H1 (cell line): Measurements from ENCODE around the gene RFPL3. TPM values are rescaled to one million over a fixed set of nuclear protein-coding genes. Genes with fewer than 3 reads are reported as not detected.

Experiments used
- CTCF ChIA-PET: fragments of 300-600 bp; sonication (Branson Sonifier 250); formaldehyde crosslinking; loops from one replicate; lab custom pipeline; 2021; ENCODE audit not compliant: partially characterized antibody; lab: Charles Lee
- POLR2A ChIA-PET: fragments of 300-600 bp; sonication (Branson Sonifier 250); formaldehyde crosslinking; loops from one replicate; lab custom pipeline; 2021; ENCODE audit warnings: inconsistent platforms; ENCODE audit not compliant: partially characterized antibody; lab: Charles Lee
- DNase-seq, 2 experiments: peaks; one replicate each; pipeline versions ENCODE4 v3.0.0 to v3.0.0-alpha.2; 2010 to 2022; ENCODE audit warnings: low spot score in 2 of 2, low read depth in 1 of 2, mixed read lengths in 1 of 2
- FAIRE-seq: peaks from 2 replicates; lab custom pipeline; 2011; peaks lifted over from hg19 to GRCh38; lab: Jason Lieb, UNC
- H2AFZ ChIP-seq: 2 replicates; pipeline ENCODE4 v1.8.1; 2012; ENCODE audit warnings: low read length, inconsistent platforms
- H2AK5ac ChIP-seq: 2 replicates; pipeline ENCODE4 v1.6.1; 2013; ENCODE audit warnings: low read depth, low read length
- H2BK120ac ChIP-seq: replicated peaks from 2 replicates; pipeline ENCODE3; 2013; ENCODE audit warnings: low read depth, low read length, inconsistent platforms
- H2BK12ac ChIP-seq: 2 replicates; pipeline ENCODE4 v1.6.1; 2013; ENCODE audit warnings: low read depth, low read length
- H2BK15ac ChIP-seq: 2 replicates; pipeline ENCODE4 v1.6.1; 2013; ENCODE audit warnings: low read length
- H2BK20ac ChIP-seq: 2 replicates; pipeline ENCODE4 v1.6.1; 2013; ENCODE audit warnings: low read length
- H2BK5ac ChIP-seq: 2 replicates; pipeline ENCODE4 v1.6.1; 2013; ENCODE audit warnings: low read depth, low read length
- H3K14ac ChIP-seq: 2 replicates; pipeline ENCODE4 v1.6.1; 2013; ENCODE audit warnings: inconsistent platforms; ENCODE audit not compliant: insufficient read length
- H3K18ac ChIP-seq: 2 replicates; pipeline ENCODE4 v1.6.1; 2013; ENCODE audit warnings: low read length; ENCODE audit errors: extremely low read depth
- H3K23ac ChIP-seq: 2 replicates; pipeline ENCODE4 v1.6.1; 2013; ENCODE audit warnings: inconsistent platforms; ENCODE audit not compliant: insufficient read length
- H3K23me2 ChIP-seq: 2 replicates; pipeline ENCODE4 v1.6.1; 2013; ENCODE audit warnings: low read depth, low read length
- H3K27ac ChIP-seq: 2 replicates; pipeline ENCODE4 v1.6.1; 2011; ENCODE audit warnings: low read depth, low read length, inconsistent platforms
- H3K27me3 ChIP-seq, 4 experiments: replicated peaks in 1 of 4; 1 replicate in 1 of 4; 2 replicates in 3 of 4; pipeline versions ENCODE4 v1.6.1 to v1.8.1; 2011 to 2013; ENCODE audit warnings: low read length in 3 of 4, mild to moderate bottlenecking in 3 of 4, inconsistent platforms in 2 of 4, mixed read lengths in 2 of 4, moderate library complexity in 1 of 4; ENCODE audit not compliant: control insufficient read depth in 3 of 4, insufficient read depth in 3 of 4; ENCODE audit errors: extremely low read depth in 1 of 4
- H3K36me3 ChIP-seq, 4 experiments: 2 replicates each; pipeline versions ENCODE4 v1.6.1 to v1.8.1; 2011 to 2013; ENCODE audit warnings: mild to moderate bottlenecking in 4 of 4, low read length in 3 of 4, moderate library complexity in 2 of 4, control low read depth in 1 of 4, inconsistent platforms in 1 of 4; ENCODE audit not compliant: insufficient read depth in 4 of 4, control insufficient read depth in 2 of 4
- H3K4ac ChIP-seq: replicated peaks from 2 replicates; pipeline ENCODE3; 2013; ENCODE audit warnings: low read length, low read depth, mixed read lengths, inconsistent platforms; ENCODE audit not compliant: insufficient read length
- H3K4me1 ChIP-seq, 4 experiments: replicated peaks in 1 of 4; 1 replicate in 1 of 4; 2 replicates in 3 of 4; pipeline versions ENCODE4 v1.6.1 to v1.8.1; 2011 to 2013; ENCODE audit warnings: low read length in 3 of 4, inconsistent platforms in 2 of 4, mixed read lengths in 1 of 4; ENCODE audit not compliant: insufficient read depth in 4 of 4, control insufficient read depth in 3 of 4
- H3K4me2 ChIP-seq, 2 experiments: 2 replicates each; pipeline versions ENCODE4 v1.6.1 to v1.8.1; 2011 to 2013; ENCODE audit warnings: low read depth in 2 of 2, low read length in 2 of 2, control low read depth in 1 of 2, inconsistent platforms in 1 of 2, mild to moderate bottlenecking in 1 of 2; ENCODE audit not compliant: insufficient read depth in 1 of 2
- H3K4me3 ChIP-seq, 4 experiments: fragments of 200-600, 300-600 bp in 1 of 4; sonication (generic), shearing (Covaris generic), sonication (Bioruptor Twin) in 1 of 4; 2 replicates each; pipeline versions ENCODE4 v1.5.1 to v1.8.1; 2011 to 2016; ENCODE audit warnings: low read length in 4 of 4, low read depth in 3 of 4, control low read depth in 2 of 4, inconsistent platforms in 2 of 4, mild to moderate bottlenecking in 2 of 4, mixed read lengths in 1 of 4, moderate library complexity in 1 of 4; ENCODE audit not compliant: insufficient read depth in 2 of 4; ENCODE audit errors: extremely low read depth in 1 of 4
- H3K56ac ChIP-seq: replicated peaks from 2 replicates; pipeline ENCODE3; 2013; ENCODE audit warnings: low read depth, mild to moderate bottlenecking, mixed read lengths, low read length, inconsistent platforms; ENCODE audit not compliant: insufficient read length
- H3K79me1 ChIP-seq: 2 replicates; pipeline ENCODE4 v1.6.1; 2013; ENCODE audit warnings: low read depth, low read length, control low read depth
- H3K79me2 ChIP-seq, 2 experiments: 2 replicates each; pipeline versions ENCODE4 v1.6.1 to v1.8.1; 2012 to 2013; ENCODE audit warnings: low read length in 2 of 2, mild to moderate bottlenecking in 2 of 2, inconsistent platforms in 1 of 2; ENCODE audit not compliant: insufficient read depth in 2 of 2, control insufficient read depth in 1 of 2
- H3K9ac ChIP-seq, 4 experiments: replicated peaks in 1 of 4; 1 replicate in 1 of 4; 2 replicates in 3 of 4; pipeline versions ENCODE4 v1.6.1 to v1.8.1; 2011 to 2013; ENCODE audit warnings: low read depth in 3 of 4, low read length in 3 of 4, control low read depth in 2 of 4, mild to moderate bottlenecking in 2 of 4, moderate library complexity in 2 of 4, inconsistent platforms in 1 of 4; ENCODE audit errors: extremely low read depth in 1 of 4
- H3K9me3 ChIP-seq, 2 experiments: 2 replicates each; pipeline versions ENCODE4 v1.6.1 to v1.8.1; 2012 to 2013; ENCODE audit warnings: mild to moderate bottlenecking in 2 of 2, moderate library complexity in 2 of 2, control low read depth in 1 of 2, inconsistent platforms in 1 of 2, low read depth in 1 of 2, low read length in 1 of 2, mixed read lengths in 1 of 2; ENCODE audit not compliant: insufficient read depth in 2 of 2
- H4K20me1 ChIP-seq, 2 experiments: replicated peaks in 1 of 2; 2 replicates each; pipeline versions ENCODE3 to v1.8.1; 2011 to 2013; ENCODE audit warnings: inconsistent platforms in 2 of 2, low read length in 2 of 2, mild to moderate bottlenecking in 1 of 2; ENCODE audit not compliant: insufficient read depth in 2 of 2, control insufficient read depth in 1 of 2
- H4K5ac ChIP-seq: 2 replicates; pipeline ENCODE4 v1.6.1; 2013; ENCODE audit warnings: low read length, low read depth, mixed read lengths, inconsistent platforms; ENCODE audit not compliant: insufficient read length
- H4K8ac ChIP-seq: 2 replicates; pipeline ENCODE4 v1.8.0; 2013; ENCODE audit warnings: mild to moderate bottlenecking, moderate library complexity, low read length, inconsistent platforms; ENCODE audit not compliant: insufficient read depth; ENCODE audit errors: extremely low read depth
- H4K91ac ChIP-seq: replicated peaks from 2 replicates; pipeline ENCODE3; 2013; ENCODE audit warnings: low read length, mixed read lengths, inconsistent platforms; ENCODE audit not compliant: insufficient read length
- BACH1 ChIP-seq: IDR thresholded peaks from 2 replicates; pipeline ENCODE4 v1.6.1; 2012; ENCODE audit warnings: low read length, improper control_type of control experiment
- KDM1A ChIP-seq: fragments of 200-600, 300-600 bp; sonication (generic); IDR thresholded peaks from 2 replicates; pipeline ENCODE4 v1.7.1; 2016; ENCODE audit warnings: mild to moderate bottlenecking, low read length, borderline replicate concordance
- SIN3A ChIP-seq, 2 experiments: IDR thresholded peaks in 1 of 2; conservative IDR thresholded peaks in 1 of 2; 2 replicates each; pipeline ENCODE4 v1.6.1; 2011 to 2012; ENCODE audit warnings: low read length in 2 of 2, improper control_type of control experiment in 1 of 2, low read depth in 1 of 2, mild to moderate bottlenecking in 1 of 2
- SP1 ChIP-seq: IDR thresholded peaks from 2 replicates; pipeline ENCODE4 v1.6.1; 2011; ENCODE audit warnings: low read depth, low read length
- YY1 ChIP-seq: IDR thresholded peaks from 2 replicates; pipeline ENCODE4 v1.6.1; 2011; ENCODE audit warnings: low read depth, mild to moderate bottlenecking, low read length
- WGBS, 2 experiments: shearing (Covaris generic) in 1 of 2; methylation state at CpG; one replicate each; pipeline versions ENCODE4 v1.1.6 to v1.1.7; 2013 to 2015; ENCODE audit warnings: low lambda C conversion rate in 2 of 2, mixed read lengths in 2 of 2, inconsistent platforms in 1 of 2, low coverage in 1 of 2, missing lambda C conversion rate in 1 of 2; ENCODE audit not compliant: insufficient replicate concordance in 2 of 2, insufficient coverage in 1 of 2, insufficient read length in 1 of 2; ENCODE audit errors: extremely low coverage in 1 of 2, missing lambda C conversion rate in 1 of 2; 5-methylcytosine and 5-hydroxymethylcytosine counted together
- polyA plus RNA-seq, 7 experiments: library from polyadenylated mRNA; depleted of rRNA in 3 of 7; stranded (reverse) in 5 of 7; unstranded in 2 of 7; fragments of >200 nt in 5 of 7; fragments of 200-250 nt in 2 of 7; gene quantifications; 1 replicate in 5 of 7; 2 replicates in 1 of 7; 4 replicates in 1 of 7; pipeline versions ENCODE4 v1.2.1 to v1.2.3, GENCODE V29; 2011 to 2013; ENCODE audit warnings: missing spikeins in 2 of 7, mixed read lengths in 2 of 7
- total RNA-seq: library from RNA; stranded (reverse); fragmentation: NEBNext Ultra II Directional; extraction: Animal tissue kit (Norgen Biotek cat#: 25700); gene quantifications from 2 replicates; pipeline ENCODE4 v1.2.1, GENCODE V29; 2021

Gene RFPL3
- total and polyA plus RNA-seq, 2 of the 8 experiments (the other 6 are each of a cell fraction or from before 2014, with no cell fraction given) = 0.08 to 0.24 TPM

DNA sequence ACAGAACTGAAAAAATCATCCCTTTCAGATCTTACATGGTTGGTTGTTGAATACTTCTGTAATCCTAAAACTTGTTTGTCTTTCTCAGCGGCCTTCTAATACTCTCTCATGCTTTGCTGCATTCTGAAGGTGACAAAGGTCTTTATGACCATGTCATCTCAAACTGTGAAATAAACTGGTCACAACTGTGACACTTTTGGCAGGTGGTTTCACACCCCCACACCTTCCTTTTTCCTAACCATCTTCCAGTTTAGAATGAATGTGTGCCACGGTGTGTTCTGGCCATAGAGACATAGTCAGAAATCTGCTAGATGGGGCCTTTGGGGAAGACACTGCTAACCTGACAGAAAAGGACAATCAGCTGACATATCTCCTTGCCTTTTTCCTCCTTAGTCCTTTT, 14.7 kb upstream of the RFPL3 start:
- Histone ChIP-seq H3K23ac (no peak overlapping the region), H3K79me1 (no peaks in the 10 kb centered on the region), H2BK12ac (no peak overlapping the region), H2AFZ (no peak overlapping the region), H3K4me2 (no peak overlapping the region), H2BK5ac (no peak overlapping the region), H2BK120ac (no peak overlapping the region), H3K4me3 (no peak overlapping the region), H3K79me2 (no peaks in the 10 kb centered on the region), H3K27ac (no peak overlapping the region), H3K23me2 (no peaks in the 10 kb centered on the region), H2AK5ac (no peak overlapping the region), H3K14ac (no peak overlapping the region), H3K4ac (no peak overlapping the region), H4K5ac (no peak overlapping the region), H3K9me3 (no peaks in the 10 kb centered on the region), H2BK15ac (no peak overlapping the region), H3K4me1 (no peaks in the 10 kb centered on the region; a peak in 1 of 7 replicates), H3K18ac (no peak overlapping the region), H3K27me3 (no peaks in the 10 kb centered on the region), H2BK20ac (no peak overlapping the region), H3K56ac (no peak overlapping the region), H4K20me1 (no peaks in the 10 kb centered on the region), H3K9ac (no peak overlapping the region), H4K8ac (no peak overlapping the region), H3K36me3 (no peaks in the 10 kb centered on the region), H4K91ac (no peak overlapping the region)
- POLR2A ChIA-PET = no interaction called here
- DNase-seq = no peak
- CTCF ChIA-PET = interaction anchor here (2.1 kb wide), 1 partner anchor 8 kb away, joined by 5 read pairs; no protein-coding TSS in a partner anchor
- WGBS, 2 experiments = 94% methylated on average over 2 of the region's 2 CpGs; no CpG with 5 or more reads in 1 of the 2 experiments
- FAIRE-seq = no peak
- TF ChIP-seq YY1 (no peak), SP1 (no peak), KDM1A (no peak), BACH1 (no peak), SIN3A (conservative IDR thresholded peaks at IDR 0.05 in 1 of 2, IDR thresholded peaks at IDR 0.05 in 1 of 2; ENCODE audit: low read depth in 1 of 2, low read length in 2 of 2) (no peak)
